Testis (tissue), 2 donors: Measurements from ENCODE around the gene STEAP3.

Experiments used
- POLR2A ChIP-seq: fragments of 450-650 bp; IDR thresholded peaks from one replicate; pipeline ENCODE4 v1.6.1; 2017; ENCODE audit warnings: antibody characterized with exemption, mild to moderate bottlenecking, moderate library complexity
- TF ChIP-seq, protein P1 (sequence below), 3 experiments: fragments of 450-650 bp in 2 of 3; fragments of 200-600 bp in 1 of 3; sonication (generic) in 1 of 3; IDR thresholded peaks; one replicate each; pipeline ENCODE4 v1.5.1; 2016 to 2019; ENCODE audit warnings: antibody characterized with exemption in 3 of 3, mild to moderate bottlenecking in 2 of 3, moderate library complexity in 1 of 3

DNA sequence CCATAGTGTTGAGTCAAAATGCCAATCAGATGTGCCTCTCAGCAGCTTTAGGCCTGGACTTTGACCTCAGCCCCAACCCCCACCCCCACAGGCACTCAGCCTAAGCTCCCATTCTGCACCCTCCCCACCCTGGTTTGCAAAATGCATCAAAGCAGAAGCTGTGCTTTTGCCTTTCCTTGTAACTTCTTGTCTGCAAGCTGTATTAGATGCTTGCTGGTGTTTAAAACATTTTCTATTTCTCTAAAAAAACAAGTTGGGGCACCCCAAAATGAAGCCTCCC is 26.6 kb upstream of the STEAP3 start:
- no peak for TF ChIP-seq POLR2A
- TF ChIP-seq, protein P1, sequence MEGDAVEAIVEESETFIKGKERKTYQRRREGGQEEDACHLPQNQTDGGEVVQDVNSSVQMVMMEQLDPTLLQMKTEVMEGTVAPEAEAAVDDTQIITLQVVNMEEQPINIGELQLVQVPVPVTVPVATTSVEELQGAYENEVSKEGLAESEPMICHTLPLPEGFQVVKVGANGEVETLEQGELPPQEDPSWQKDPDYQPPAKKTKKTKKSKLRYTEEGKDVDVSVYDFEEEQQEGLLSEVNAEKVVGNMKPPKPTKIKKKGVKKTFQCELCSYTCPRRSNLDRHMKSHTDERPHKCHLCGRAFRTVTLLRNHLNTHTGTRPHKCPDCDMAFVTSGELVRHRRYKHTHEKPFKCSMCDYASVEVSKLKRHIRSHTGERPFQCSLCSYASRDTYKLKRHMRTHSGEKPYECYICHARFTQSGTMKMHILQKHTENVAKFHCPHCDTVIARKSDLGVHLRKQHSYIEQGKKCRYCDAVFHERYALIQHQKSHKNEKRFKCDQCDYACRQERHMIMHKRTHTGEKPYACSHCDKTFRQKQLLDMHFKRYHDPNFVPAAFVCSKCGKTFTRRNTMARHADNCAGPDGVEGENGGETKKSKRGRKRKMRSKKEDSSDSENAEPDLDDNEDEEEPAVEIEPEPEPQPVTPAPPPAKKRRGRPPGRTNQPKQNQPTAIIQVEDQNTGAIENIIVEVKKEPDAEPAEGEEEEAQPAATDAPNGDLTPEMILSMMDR (IDR thresholded peaks at IDR 0.05) = no peak
